NCI-H1105 (cell line): ENCODE data around the gene LCN12.

Source experiments
- DNase-seq: peaks from one replicate; lab custom pipeline; 2025; lab: John Stamatoyannopoulos, UW

Gene LCN12

DNA sequence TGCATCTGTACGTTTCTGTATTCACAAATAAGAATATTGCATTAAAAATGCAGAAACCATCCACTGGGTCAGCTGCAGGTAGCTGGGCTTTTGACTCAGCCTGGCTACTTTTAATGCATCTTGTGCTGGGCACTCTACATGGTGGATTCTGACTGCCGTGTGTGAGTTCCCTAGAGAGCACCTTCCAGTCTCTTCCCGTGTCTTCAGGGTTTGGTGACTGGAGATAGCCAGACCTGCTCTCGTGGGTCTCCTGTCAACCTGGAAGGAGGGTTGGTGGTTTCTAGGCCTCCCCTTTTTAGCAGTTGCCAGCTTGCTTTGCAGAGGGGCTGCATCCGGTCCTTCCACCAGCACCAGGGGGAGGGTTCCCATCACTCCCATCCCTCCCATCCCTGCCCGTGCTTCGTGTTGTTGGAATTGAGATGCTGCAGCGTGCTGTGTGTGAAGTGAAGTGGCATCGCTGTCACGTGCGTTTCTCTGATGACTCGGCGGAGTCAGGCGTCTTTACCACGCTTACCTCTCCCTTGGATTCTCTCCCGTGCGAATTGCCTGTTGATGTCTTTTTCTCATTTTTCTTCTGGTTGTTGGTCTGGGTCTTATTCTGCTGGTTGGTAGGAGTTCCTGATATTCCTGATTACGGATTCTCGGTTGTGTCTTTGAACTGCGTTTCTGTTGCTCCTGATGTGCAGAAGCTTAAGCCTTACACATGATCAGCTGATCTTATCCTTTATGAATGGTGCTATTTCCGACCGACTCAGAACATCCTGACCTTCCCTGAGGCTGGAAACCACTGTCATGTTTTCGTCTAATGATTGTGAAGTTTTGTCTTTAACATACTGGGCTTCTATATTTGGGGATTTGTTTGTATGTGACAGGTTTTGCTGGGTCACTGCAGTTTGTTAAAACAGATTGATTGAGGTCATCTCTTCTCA is 24.5 kb upstream of the LCN12 start:
- no peak for DNase-seq

DNA sequence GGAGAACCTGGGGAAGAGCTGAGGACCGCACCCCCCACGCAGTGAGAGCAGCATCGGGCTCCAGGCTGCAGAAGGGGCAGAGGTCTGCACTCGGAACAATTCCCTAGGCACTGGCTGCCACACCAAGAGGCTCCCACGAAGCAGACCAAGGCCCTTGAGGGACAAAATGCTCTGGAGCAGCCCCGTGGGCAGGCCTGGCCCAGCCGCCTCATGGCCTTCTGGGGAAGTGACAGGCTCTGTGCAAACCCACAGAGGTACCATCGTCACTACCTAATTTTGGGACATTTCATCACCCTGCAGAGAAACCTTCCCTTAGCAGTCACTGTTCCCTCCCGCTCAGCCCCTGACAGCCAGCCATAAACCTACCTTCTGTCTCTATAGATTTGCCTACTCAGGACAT is 23.5 kb upstream of the LCN12 start:
- DNase-seq: no peak

DNA sequence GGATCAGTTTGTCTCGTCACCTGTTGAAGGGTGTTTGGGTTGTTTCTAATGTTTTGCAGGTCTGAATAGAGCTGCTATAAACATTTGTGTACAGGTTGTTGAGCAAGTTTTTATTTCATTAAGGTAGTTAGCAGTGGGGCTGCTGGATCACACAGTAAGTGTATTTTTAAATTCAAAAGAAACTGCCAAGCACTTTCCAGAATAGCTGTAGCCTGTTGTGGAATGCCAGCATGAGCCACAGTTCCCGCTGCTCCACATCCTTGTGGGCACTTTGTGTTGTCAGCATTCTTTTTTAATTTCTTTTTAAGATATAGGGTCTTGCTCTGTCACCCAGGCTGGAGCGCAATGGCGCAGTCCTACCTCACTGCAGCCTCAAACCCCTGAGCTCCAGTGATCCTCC is 22.1 kb upstream of the LCN12 start:
- DNase-seq: no peak

DNA sequence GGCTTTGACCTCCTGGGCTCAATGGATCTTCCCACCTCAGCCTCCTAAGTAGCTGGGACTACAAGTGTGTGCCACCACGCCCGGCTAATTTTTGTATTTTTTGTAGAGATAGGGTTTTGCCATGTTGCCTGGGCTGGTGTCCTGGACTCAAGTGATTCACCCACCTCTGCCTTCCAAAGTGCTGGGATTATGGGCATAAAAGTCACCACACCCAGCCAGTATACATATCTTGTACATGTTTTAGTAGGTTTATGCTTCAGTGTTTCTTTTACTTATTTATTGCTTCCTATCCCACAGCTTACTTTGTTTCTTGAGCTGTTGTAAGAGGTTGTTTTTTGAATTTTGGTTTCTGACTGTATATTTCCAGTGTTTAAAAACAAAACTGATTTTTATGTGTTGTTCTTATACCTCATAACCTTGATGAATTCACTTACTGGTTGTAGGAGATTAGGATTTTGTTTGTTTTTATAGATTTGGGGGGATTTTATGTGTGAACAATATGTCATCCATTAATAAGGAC is 20.4 kb upstream of the LCN12 start:
- no peak for DNase-seq

DNA sequence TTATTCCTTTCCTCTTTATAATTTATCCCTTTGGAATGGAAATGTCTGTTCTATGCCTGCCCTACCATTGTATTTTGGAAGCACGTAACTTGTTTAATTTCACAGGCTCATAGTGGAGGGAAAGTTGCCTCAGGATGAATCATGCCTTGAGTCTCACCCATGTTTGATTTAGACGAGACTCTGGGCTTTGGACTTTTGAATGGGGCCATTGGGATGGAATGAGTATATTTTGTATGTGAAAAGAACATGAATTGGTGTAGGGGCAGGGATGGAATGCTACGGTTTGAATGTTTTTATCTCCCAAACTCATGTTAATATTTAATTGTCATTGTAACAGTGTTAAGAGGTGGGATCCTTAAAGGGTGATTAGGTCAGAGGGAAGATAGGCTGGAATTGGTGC is 17.8 kb upstream of the LCN12 start:
- no peak for DNase-seq

DNA sequence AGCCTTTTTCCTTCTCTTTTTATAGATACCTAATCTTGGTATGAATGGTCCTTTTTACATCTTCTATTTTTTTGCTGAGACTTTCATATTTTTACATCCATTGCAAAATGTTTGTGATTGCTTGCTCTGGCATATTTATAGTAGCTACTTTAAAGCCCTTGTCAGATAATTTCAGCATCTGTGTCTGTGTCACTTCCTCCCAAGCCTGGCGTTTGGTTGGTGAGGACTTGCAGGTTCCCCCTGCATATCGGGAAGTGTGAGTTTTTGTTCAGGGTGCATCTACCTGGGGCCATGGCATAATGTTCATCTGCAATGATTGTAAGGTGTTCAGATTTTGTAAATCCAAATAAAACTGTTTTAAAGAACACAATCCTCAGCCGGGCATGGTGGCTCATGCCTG is 16.4 kb upstream of the LCN12 start:
- no peak for DNase-seq

DNA sequence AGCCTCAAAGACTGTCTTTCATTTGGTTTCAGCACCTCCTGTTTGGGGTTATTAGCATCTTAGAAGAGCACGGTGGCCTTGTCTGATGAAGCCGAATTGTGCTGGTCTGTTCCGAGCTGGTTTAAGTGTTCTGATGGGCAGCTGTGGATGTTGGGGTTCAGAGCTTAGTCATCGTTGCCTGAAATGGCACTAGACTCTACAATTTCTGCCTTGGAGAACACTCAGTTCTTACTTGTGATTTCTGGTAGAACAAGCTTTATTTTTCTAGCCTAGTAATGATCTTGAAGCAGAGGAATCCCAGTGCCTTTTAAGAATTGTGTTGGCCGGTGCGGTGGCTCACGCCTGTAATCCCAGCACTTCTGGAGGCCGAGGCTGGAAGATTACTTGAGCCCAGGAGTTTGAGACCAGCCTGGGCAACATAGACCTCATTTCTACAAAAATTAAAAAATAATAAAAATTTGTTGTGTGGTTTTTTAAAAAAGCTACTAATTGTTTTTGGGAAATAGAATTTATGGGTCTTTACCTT is 15.4 kb upstream of the LCN12 start:
- DNase-seq: no peak

DNA sequence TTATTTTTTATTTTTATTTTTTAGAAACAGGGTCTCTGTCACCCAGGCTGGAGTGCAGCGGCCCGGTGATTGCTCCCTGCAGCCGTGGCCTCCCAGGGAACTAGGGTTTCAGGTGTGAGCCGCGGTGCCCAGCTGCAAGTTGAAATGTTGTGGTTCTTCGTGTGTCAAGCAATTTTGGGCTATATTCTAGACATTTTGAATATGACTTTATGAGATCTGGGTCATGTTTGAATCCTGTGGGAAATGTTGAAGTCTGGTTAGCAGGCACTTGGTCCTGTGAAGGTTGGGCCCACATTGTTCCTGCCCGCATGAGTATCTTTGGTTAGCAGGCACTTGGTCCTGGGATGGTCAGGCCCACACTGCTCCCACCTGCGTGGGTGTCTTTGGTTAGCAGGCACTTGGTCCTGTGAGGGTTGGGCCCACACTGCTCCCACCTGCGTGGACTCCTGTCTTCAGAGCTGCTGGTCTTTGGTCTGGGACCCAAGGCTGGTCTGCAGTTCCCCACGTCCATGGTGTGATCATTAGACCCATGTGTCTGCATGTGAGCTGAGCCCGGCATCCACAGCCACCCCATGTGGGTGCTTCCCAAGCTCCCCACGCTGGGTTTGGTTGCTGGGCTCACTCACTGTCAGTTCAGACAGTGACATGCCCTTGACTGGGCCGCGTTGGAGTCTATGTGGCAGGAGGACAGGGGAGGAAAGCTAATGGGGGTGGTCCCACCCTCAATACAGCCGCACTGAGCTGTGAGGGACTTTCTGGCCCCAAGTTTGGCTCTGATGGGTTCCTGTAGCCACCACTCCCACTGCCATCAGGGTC is 14.7 kb upstream of the LCN12 start:
- DNase-seq: no peak

DNA sequence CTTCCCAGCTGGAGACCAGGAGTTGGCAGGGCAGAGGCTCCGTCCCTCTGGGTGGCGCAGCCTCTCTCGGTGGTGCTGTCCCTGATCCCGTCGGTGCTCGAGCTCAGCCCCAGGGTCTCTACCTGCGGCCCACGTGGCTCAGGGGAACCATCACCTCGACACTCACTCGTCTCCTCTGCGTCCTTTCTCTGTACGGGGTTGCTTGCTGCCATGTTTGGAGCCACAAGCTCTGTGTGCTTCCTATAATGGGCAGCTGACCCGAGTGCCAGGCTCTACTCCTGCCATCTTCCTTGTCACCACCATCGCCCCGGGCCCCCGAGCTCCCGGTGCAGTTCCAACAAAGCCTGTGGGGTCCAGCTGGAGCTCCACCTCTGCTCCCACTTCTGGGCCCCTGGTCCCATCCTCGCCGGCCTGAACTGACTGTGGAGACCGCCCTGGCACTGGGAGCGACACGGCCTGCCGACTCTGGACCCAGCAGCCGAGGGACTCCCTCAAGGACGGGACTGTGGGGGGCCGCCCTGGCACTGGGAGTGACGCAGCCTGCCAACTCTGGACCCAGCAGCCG is 12.6 kb upstream of the LCN12 start:
- no peak for DNase-seq

DNA sequence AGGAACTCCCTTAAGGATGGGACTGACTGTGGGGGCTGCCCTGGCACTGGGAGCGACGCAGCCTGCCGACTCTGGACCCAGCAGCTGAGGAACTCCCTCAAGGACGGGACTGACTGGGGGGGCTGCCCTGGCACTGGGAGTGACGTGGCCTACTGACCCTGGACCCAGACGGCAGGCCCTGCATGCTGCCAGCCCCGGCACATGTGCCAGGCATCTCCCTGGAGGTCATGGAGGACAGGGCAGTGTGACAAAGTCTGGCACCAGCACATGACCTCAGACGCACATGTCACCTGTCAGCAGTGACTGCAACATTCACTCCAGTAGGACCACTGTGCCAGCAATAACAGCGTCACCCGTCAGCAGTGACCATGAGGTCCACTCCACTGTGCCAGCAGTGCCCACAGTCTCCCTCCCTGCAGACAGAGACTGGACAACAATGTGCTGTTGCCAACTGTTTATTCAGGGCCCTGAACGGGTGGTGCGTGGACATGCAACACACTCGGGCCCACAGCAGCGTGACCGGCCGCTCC is 12.0 kb upstream of the LCN12 start:
- no peak for DNase-seq

DNA sequence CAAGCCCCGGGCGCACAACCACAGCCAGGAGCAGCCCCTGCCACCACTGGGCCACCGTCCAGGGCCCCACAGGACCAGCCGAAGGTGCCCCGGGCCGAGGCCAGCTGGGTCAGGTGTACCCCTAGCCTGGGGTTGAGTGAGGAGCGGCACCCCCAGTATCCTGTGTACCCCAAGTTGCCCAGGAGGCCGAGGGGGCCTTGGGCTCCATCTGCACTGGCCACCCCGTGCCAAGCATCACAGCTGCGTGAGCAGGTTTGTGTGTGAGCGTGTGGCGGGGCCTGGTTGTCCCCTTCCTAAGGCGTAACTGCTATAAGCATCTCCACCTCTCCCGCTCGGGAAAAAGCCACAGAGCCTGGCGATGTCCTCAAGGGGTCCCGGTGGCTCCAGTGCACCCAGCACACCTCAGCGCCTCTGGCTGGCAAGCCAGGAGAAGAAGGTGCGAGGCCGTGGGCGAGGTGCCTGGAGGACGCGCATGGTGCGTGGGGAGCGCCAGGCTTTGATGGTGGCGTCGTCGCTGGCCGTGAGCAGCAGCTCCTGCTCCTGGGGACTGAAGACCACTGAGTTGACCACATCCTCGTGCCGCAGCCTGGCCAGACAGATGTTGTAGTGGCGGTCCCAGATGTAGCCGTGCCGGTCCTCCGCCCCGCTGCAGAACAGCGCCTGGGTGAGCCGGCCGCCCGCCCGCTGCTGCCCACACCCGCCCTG is 11.4 kb upstream of the LCN12 start:
- DNase-seq: no peak

DNA sequence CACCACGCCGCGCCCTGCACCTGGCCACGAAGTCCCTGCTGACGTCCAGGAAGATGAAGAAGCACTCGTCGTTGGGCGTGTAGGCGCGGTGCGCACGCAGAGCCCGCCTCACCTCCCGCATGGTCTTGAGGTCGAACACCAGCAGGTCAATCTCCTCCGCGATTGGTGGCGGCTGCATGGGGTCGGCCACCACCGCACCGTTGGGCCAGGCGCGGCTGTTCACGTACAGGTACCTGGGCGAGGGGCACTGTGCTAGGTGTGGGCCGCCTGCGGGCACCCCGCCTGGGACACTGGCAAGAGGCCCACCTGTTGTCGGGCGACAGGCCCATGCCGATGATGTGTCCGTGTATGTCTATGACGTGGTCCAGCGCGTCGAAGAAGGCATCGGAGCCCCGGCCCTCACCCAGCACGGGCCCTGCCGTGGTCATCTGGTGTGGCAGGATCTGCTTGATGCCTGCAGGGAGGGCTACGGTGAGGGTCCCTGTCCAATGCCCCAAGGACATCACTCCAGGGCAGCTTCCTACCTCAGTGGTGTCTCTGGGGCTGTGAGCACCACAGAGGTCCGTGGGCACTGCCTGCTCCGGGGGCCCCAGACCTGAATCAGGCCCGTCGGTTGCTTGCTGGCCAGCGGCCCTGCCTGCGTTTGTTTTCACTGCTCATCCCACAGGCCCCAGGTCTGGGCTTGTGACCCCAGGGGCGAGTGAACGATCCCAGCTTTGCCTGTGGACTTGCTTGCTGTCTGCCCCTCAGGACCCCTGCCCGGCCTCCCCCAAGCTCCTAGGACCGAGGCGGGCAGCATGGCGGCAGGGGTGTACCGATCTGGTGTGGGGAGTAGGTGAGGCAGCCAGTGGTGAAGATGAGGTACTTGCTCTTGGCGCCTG is 10.6 kb upstream of the LCN12 start:
- DNase-seq: no peak

DNA sequence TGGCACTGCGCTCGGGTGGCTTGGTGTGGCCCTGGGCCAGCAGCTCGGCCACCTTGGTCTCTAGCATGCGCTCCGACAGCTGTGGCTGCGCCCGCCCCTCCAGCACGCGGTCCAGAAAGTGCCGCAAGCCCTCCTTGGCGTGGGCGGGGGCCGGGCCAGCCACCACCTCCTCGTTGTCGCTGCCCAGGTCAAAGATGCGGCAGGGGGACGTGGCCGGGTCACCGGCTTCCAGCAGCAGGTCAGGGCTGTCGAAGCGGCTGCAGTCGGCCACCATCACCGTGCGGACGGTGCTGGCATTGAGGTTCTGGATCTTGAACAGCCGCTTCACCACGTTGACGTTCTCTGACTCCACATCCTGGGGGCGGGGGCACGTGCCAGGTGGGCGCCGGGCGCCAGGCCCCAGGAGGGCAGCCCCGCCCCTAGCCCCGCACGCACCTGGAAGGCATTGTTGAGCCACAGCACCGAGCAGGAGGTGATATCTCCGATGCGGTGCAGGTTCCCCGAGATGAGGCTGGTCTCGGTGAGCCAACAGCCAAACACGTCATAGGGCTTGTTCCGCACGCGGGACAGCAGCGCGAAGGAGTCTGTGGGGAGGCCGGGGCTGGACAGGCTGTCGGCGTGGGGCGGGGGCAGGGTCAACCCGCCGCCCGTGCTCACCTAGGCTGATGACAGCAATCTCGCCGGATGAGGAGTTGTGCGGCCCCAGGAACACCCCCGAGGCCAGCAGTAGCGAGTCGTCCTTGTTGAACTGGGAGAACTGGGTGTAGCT is 9.8 kb upstream of the LCN12 start:
- no peak for DNase-seq

DNA sequence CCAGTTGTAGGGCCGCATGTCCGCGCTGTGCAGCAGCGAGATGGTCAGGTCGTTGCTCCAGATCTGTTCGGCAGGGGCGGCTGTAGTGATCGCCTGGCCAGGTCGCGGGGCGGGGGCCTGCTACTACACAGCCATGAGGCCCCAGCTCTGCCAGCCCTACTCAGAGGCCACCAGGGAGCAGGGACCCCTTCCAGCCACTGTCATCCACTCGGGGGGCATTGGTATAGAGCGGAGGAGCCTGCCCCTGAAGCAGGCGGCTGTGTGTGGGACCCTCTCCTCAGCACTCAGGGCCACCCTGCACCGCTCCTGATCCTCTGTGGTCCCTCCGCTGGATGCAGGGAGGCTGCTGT is 9.2 kb upstream of the LCN12 start:
- DNase-seq: no peak

DNA sequence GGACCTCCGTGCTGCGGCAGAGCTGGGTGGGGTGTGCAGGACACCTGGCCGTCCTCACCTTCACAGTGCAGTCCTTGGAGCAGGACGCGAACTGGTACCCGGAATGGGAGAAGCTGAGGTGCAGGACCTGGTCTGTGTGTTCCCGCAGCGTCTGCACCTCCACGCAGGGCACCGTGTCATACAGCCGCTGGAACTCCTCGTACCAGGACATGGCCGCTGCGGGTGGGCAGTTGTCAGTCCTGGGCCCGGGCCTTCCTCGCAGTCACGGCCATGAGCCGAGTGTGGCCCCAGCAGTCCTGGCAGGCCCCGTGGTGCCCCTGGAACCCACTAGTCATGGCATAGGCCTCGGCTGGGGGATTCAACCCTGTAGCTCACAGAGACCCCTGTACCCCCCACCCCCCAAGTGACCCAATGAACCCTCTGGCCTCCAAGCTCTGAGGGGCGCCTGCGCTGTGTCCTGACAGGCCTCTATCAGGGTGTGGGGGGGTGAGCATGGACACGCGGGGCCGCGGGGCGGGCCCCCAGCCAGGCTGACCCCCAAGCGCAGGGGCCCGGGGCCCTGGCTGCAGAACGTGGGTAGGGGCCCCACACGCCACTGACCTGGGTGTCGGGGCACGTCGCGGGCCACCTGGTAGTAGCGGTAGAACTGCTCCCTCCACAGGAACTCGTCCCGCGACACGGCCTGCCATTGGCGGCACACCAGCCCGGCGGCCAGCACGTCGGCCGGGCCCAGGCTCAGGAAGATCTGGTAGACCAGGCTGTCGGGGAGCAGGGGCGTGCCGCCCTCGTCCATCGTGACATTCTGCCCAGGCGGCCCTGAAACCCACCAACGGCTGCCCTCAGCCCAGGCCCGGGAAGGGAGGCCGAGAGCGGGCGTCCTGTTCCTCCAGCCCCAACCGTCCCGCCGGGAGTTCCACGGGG is 8.5 kb upstream of the LCN12 start:
- DNase-seq: no peak

DNA sequence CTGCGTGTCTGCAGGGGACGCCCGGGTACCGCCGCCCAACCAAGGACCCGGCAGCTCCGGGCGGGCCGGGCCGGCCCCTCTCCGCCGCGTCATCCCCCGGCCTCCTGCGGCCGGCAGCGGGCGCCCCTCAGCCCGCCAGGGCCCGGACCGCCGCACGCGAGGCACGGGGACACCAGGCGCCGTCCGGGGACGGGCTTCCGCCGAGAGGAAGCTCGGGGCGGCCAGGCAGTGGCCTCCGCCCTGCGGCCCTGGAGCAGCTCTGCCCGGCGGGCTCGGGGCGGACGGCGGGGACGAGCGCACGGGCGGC is 7.9 kb upstream of the LCN12 start:
- DNase-seq: no peak

DNA sequence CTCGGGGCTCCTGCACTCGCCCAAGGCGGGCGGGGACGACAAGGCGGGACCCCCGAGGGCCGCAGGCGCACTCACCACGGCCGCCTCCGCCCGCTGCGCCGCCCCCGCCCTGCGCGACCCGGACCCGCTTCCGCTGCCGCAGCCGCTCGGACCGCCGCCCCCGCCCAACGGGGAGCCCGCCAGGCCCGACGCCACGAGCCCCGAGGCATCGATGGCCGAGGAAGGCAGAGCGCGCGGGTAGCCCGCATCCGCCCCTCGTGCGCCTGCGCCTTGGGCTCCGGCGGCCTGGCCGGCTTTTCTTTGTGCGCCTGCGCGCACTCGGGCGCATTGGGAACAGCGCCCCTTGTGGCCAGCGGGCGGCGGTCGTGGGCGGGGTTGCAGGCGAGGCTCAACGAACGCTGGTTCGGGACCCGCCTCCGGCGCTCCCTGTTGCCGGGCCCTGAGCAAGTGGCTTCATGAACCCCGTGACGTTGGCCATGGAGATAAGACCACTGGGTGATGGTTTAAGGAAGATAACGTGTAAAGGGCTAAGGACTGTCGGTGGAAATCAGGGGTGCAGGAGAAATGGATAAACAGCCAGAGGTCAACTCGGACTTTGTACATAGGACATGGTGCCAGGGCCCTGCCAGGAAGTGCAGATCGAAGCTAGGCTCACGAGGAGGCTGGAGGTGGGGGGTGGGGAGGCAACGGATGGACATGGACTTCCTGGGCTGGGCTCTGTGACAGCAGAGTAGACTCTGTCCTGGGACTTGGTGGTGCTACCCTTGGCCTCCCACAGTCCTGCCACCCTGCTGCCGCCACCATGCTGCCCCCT is 7.3 kb upstream of the LCN12 start, which contains the start of the genes C8G and FBXW5:
Gene C8G (plus strand): TSS at position 725 of the 814 bp plus-strand sequence. CDS start 78 bp downstream, at position 803.
Gene FBXW5 (minus strand): TSS at position 220 of the 814 bp plus-strand sequence. CDS start 655 bp downstream, outside the sequence.
- DNase-seq: peak; percentile 90
